Ectodermal cell (in vitro differentiated cells): ENCODE measurements around the gene PAM16.

Experiments used
- H3K27ac ChIP-seq: 2 replicates; pipeline ENCODE4 v1.7.0; 2013; ENCODE audit warnings: mild to moderate bottlenecking, low read depth, low read length; ENCODE audit not compliant: insufficient read depth, poor library complexity, severe bottlenecking
- H3K27me3 ChIP-seq: 2 replicates; pipeline ENCODE4 v1.7.0; 2013; ENCODE audit warnings: mild to moderate bottlenecking, low read length; ENCODE audit not compliant: insufficient read depth, control insufficient read depth, poor library complexity, severe bottlenecking
- H3K36me3 ChIP-seq: one replicate; pipeline ENCODE4 v1.7.0; 2013; ENCODE audit warnings: low read length; ENCODE audit not compliant: control insufficient read depth, insufficient read depth
- H3K4me1 ChIP-seq: one replicate; pipeline ENCODE4 v1.7.0; 2013; ENCODE audit warnings: low read length; ENCODE audit not compliant: control insufficient read depth, insufficient read depth
- H3K4me3 ChIP-seq: 2 replicates; pipeline ENCODE4 v1.7.0; 2013; ENCODE audit warnings: low read depth, low read length, control low read depth; ENCODE audit not compliant: insufficient read depth
- H3K9me3 ChIP-seq: 2 replicates; pipeline ENCODE4 v1.7.0; 2013; ENCODE audit warnings: mild to moderate bottlenecking, low read length, moderate library complexity; ENCODE audit not compliant: control insufficient read depth
- WGBS, 2 experiments: methylation state at CpG; one replicate each; pipeline ENCODE4 v1.1.7; 2013; ENCODE audit warnings: missing lambda C conversion rate in 2 of 2; 5-methylcytosine and 5-hydroxymethylcytosine counted together

PAM16 gene

DNA sequence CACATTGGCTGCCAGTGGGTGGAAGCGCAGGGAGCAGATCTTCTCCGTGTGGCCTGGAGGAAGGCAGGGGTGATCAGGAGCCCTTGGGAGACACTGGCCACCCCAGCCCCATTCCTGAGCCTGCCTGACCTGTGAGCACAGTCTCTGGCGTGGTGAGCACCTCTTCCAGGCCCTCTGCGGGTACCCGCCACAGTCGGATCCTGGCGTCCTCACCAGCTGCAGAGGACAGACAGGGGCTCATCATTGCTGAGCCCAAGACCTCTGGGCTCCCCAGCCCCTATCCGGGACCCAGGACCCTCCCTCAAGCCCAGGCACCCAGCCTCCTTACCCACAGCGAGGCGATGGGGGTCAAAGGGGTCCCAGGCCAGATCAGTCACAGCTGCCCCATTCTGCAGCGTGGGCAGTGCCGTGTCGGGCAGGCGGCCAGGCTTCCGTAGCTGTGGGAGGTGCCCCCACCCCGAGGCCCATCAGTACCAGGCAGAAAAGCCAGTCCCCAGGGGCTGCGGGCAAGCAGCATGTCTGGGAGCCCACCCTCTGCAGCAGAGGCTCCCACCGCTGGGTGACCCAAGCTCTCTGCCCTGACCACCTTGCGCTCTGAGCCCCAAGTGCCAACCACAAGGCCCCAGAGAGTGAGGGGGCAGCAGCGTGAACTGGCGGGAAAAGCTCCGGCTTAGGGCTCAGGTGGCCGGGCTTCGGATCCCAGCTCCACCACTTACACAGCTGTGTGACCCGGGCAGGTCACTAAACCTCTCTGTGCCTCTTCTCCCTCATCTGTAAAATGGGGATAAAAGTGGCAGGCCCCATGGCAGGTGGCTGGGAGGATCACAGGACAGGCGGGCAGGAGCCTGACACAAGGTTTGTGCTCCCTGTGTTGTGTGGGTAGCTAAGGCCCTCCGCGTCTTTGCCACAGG, 10.2 kb upstream of the PAM16 start:
- H3K36me3 ChIP-seq, result no peaks in the 10 kb centered on the region
- no peak overlapping the region for H3K4me3 ChIP-seq
- H3K4me1 ChIP-seq, result no peaks in the 10 kb centered on the region
- H3K27me3 ChIP-seq, result no peaks in the 10 kb centered on the region
- no peaks in the 10 kb centered on the region for H3K9me3 ChIP-seq
- 94 to 95% methylated on average over 28 of the region's 28 CpGs for WGBS, 2 experiments
- no peak overlapping the region for H3K27ac ChIP-seq

DNA sequence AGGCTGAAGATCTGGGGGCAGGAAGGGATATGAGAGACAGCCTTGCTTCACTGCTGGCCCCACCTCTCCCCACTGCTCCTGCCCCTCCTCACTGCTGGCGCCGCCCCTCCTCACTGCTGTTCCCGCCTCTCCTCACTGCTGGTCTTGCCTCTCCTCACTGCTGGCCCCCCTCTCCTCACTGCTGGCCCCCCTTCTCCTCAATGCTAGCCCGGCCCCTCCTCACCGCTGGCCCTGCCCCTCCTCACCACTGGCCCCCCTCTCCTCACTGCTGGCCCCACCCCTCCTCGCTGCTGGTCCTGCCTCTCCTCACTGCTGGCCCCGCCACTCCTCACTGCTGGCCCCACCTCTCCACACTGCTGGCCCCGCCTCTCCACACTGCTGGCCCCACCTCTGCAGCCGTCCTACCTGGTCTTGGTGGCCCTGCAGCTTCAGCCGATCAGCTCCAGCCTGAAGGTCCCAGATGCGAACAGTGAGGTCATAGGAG, 9.5 kb upstream of the PAM16 start:
- Histone ChIP-seq H3K36me3 (no peaks in the 10 kb centered on the region), H3K4me3 (no peak overlapping the region), H3K4me1 (no peaks in the 10 kb centered on the region), H3K9me3 (no peaks in the 10 kb centered on the region), H3K27ac (no peak overlapping the region), H3K27me3 (no peaks in the 10 kb centered on the region)
- 74 to 79% methylated on average over 11 of the region's 11 CpGs for WGBS, 2 experiments

DNA sequence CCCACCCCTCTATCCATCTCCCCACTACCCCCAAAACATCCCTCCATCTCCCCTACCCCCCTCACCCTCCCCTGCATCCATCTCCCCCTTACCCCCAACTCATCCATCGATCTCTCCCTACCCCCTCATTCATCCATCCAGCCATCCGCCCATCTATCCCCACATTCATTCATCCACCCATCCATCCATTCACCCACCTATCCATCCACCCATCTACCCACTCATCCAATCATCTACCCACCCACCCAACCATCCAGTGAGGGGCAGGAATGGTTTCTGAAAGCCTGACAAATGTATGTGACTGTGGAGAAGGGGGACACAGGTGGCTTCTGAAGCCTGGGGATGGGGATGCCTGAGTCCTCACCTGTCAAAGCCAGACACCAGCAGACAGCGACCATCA, 8.8 kb upstream of the PAM16 start:
- no peaks in the 10 kb centered on the region for H3K9me3 ChIP-seq
- no peaks in the 10 kb centered on the region for H3K36me3 ChIP-seq
- H3K4me1 ChIP-seq, result no peaks in the 10 kb centered on the region
- no peak overlapping the region for H3K4me3 ChIP-seq
- no peaks in the 10 kb centered on the region for H3K27me3 ChIP-seq
- 91 to 93% methylated on average over 3 of the region's 3 CpGs for WGBS, 2 experiments
- no peak overlapping the region for H3K27ac ChIP-seq

DNA sequence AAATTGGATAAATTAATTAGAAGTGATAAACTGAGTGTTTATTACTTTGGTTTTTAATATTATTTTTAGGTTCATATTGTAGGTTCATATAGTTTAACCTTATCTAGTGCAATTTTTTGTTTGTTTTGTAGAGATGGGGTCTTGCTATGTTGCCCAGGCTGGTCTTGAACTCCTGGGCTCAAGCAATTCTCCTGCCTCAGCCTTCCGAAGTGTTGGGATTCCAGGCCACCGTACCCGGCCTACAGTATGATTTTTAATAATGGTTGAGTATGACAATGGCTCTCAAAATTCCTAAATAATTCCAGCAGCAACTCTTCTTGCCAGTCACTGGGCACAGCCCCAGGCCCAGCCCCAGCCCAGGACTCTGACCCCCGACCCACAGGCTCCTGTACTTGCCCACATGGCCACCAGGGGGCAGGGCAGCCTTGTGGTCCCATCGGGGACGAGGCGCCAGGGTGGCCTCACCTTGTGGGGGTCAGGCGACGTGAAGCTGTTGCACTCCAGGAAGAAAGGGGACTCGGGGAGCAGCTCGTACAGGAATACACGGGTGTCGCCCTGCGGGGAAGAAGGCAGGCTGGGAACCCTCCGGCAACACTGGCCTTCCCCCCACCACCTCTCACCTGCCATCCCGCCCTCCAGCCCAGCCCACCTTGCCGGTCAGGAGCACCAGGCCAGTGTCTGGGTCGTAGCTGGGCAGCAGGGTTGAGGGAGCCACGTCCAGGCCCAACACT, 7.9 kb upstream of the PAM16 start:
- no peaks in the 10 kb centered on the region for H3K27me3 ChIP-seq
- H3K27ac ChIP-seq, result no peak overlapping the region
- 41 to 45% methylated on average over 19 of the region's 19 CpGs for WGBS, 2 experiments
- no peak overlapping the region for H3K4me3 ChIP-seq
- H3K9me3 ChIP-seq, result no peaks in the 10 kb centered on the region
- H3K36me3 ChIP-seq, result no peaks in the 10 kb centered on the region
- no peaks in the 10 kb centered on the region for H3K4me1 ChIP-seq

DNA sequence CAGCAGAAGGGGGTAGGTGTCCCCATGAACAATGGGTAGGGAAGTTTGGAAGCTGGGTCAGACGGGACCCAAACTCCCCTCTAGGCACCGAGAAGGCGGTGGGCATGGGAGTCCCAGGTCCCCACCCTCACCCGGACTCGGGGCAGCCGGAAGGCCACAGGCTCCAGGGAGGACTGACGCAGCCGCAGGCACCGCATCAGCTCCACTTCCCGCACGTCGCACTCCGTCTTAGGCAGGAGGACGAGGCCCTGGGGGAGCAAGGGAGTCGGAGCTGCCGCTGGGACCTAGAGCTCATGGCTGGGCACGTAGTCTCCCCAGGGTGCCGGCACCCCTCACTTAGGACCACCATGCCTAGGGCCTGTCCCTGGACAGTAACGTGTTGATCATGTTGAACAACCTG, 7.1 kb upstream of the PAM16 start:
- Histone ChIP-seq H3K4me3 (no peak overlapping the region), H3K27me3 (no peaks in the 10 kb centered on the region), H3K27ac (no peak overlapping the region), H3K4me1 (no peaks in the 10 kb centered on the region), H3K9me3 (no peaks in the 10 kb centered on the region), H3K36me3 (no peaks in the 10 kb centered on the region)
- 95% methylated on average over 19 of the region's 19 CpGs for WGBS, 2 experiments

DNA sequence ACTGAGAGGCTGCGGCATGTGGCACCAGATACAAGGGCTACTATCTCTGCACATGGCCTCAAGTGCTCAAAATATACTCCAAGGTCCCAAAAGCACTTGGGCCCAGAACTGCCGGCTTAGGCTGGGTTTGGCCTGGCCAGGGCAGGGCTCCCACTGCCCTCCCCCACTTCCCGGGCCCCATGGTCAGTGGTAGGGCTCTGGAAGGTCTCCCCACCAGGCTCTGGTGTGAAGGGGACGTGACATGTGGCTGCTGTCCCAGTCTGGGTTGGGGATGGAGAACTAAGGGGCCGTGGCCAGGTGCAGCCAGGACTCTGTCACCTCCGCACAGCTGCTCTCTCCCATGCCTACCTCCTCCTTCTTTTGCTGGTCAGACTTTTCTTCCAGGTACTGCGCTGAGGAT, 5.7 kb upstream of the PAM16 start:
- WGBS, 2 experiments, result 92 to 93% methylated on average over 7 of the region's 7 CpGs
- H3K36me3 ChIP-seq, result no peaks in the 10 kb centered on the region
- H3K4me1 ChIP-seq, result no peaks in the 10 kb centered on the region
- peaks cover under 1% of the 10 kb centered on the region for H3K27me3 ChIP-seq
- no peaks in the 10 kb centered on the region for H3K9me3 ChIP-seq
- H3K27ac ChIP-seq, result no peak overlapping the region
- H3K4me3 ChIP-seq, result no peak overlapping the region

DNA sequence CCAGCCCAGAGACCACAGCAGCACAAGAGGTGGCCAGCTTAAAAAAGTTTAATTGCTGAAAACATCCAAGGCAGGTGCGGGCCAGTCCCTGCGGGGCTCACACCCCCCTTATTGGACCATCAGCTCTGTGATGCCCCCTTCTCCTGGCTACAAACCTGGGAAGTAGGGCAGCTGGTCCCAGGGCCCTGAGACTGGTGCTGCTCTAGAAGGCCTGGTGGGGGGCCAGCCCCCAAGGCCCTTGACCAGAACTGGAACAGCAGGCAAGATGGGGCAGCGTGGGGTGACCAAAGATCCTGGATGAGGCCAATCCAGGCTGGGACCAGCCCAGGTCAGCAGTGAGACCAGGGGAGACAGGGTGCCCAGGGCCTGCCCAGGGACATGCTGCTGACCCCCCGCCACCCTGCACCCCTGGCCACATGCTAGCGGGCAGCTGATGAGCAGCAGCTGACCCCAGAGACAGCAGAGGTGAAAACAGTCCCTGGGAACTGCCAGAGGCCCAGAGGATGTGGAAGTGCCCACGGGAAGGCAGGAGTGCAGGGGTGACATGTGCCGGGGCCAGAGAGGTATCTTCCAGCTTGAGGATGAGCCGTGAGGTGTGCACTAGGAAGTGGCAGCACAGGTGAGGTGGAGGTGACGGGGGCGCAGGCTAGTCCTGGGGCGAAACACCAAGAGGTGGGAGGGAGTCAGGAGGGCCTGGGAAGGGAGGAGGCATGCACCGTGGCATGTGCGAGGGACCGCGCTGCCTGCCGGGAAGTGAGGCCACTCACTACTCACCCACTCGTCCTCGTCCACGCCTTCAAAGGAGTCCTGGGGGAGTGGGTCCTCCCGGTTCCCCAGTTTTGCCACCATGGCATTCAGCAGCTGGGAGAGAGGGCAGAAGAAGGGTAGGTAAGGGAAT, 3.6 kb upstream of the PAM16 start:
- no peak overlapping the region for H3K27ac ChIP-seq
- 94 to 95% methylated on average over 20 of the region's 20 CpGs for WGBS, 2 experiments
- no peaks in the 10 kb centered on the region for H3K4me1 ChIP-seq
- H3K36me3 ChIP-seq, result no peaks in the 10 kb centered on the region
- peaks cover 5% of the 10 kb centered on the region for H3K27me3 ChIP-seq
- H3K9me3 ChIP-seq, result no peaks in the 10 kb centered on the region
- H3K4me3 ChIP-seq, result no peak overlapping the region

DNA sequence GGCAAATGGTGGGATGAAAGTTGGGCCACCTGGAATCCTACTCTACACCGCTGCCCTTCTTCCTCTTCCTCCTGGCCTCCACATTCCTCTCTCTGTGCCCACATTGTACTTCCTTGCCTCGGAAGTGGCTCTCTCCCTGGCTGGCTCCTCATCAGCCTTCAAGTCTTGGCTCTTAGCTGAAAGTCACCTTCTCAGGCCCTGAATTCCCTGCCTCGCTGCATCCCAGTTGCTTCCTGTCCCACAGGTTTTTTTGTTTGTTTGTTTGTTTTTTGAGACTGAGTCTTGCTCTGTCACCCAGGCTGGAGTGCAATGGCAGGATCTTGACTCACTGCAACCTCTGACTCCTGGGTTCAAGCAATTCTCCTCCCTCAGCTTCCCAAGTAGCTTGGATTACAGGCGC, 2.6 kb upstream of the PAM16 start:
- no peaks in the 10 kb centered on the region for H3K4me1 ChIP-seq
- peaks cover 5% of the 10 kb centered on the region for H3K27me3 ChIP-seq
- no peak overlapping the region for H3K4me3 ChIP-seq
- 90 to 92% methylated on average over 4 of the region's 4 CpGs for WGBS, 2 experiments
- no peaks in the 10 kb centered on the region for H3K36me3 ChIP-seq
- H3K27ac ChIP-seq, result no peak overlapping the region
- no peaks in the 10 kb centered on the region for H3K9me3 ChIP-seq

DNA sequence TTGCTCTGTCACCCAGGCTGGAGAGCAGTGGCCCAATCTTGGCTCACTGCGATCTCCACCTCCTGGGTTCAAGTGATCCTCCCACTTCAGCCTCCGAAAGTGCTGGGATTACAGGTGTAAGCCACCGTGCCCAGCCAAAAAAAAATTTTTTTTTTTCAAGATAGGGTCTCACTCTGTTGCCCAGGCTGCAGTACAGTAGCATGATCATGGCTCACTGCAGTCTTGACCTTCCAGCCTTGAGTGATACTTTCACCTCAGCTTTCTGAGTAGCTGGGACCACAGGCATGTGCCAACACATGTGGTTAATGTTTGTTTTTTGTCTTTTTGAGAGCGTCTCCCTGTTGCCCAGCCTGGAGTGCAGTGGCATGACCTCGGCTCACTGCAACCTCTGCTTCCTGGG, 1.7 kb upstream of the PAM16 start:
- Histone ChIP-seq H3K27me3 (peaks cover 5% of the 10 kb centered on the region), H3K4me3 (no peak overlapping the region), H3K36me3 (no peaks in the 10 kb centered on the region), H3K27ac (no peak overlapping the region), H3K4me1 (no peaks in the 10 kb centered on the region), H3K9me3 (no peaks in the 10 kb centered on the region)
- WGBS, 2 experiments, result 89 to 94% methylated on average over 5 of the region's 5 CpGs
